ENCODE results near the gene IFI30.
"Not testable (repeated sequence)": the region's sequence is repeated elsewhere in the genome, so short reads cannot be mapped to it uniquely, and the experiment has no call there.

The IFI30 gene

DNA sequence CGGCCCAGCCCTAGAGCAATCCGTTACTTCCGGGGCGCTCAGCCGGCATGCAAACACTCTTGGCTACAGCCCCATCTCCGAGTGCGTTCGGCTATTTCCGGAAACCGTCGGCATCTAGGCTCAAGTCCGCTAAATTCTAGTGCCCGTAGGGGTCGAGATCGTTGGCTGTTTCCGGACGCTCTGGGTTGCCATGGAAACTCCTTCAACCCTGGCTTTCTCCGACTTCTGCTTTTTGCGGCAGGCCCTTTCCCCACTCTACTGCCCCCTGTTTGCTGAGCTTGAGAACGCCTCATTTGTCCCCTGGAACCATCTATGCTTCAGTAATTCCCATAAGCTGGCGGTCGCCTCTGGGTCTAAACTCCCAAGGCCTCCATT, 21.2 kb upstream of the IFI30 start:
- FAIRE-seq (no peak), DNase-seq (ENCODE audit: insufficient read length, low spot score) (peak; percentile 100)

DNA sequence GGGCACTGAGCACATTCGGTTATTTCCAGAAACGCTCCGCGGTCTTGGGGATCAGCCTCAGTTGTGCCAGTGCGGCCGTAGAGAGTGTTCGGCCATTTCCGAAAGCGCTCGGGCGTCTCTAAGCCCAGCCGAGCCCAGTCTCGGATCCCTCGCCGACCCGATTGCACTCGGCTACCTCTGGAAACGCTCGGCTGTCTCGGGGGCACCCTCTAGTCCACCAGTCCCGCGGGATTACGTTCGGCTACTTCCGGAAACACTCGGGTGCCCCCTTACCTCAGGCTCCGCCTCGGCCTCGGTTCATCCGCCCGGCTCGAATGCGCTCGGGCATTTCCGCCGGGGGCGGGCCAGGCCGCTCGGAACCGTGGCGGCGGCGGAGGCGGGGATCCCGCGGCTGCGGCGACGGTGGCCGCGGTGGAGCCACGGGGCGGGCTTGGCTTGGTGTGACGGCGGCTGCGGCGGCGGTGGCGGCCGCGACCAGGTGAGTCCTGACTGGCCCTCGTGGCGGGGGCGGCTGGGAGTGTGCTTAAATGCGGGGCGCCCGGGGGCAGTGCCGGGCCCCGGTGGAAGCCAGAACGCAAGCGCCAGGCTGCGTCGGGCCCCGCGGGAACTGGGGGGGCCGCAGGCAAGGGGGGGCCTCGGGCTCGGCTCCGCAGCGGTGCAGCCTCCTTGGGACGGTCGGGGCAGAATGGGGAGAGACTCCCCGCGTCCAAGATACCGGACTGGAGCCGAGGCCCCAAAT, 20.6 kb upstream of the IFI30 start, which contains the start of gene PIK3R2:
Gene PIK3R2, plus strand, starts transcription at position 347 of the 739 bp plus-strand sequence. CDS start 2,717 bp downstream, outside the sequence.
- peak; percentile 99 for FAIRE-seq
- DNase-seq (ENCODE audit: insufficient read length, low spot score), result peak; percentile 99

DNA sequence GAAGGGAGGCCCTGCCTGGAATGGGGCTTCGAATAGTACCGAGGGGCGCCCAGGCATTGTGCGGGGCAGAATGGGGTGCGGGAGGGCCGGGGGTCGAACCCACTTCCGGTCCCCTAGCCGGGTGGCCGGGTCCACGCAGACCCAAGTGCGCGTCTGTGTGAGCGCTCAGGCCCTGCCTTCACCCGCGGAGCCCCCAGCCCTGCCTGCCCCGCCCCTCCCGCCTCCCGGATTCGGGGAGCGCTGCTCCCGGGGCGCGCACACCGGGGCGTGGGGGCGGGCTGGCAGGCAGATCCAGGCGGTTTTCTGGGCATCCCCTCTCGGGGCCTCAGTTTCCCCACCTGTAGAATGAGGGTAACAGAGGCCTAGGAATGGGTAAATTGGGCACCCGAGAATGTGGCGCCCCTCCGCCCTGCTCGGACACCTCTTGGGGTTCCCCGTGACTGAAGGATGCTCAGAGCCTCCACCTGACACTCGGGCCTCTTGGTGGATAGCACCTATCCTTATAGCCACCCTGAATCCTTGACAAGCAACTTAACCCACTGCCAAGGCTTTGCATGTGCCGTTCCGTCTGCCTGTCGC, 20.0 kb upstream of the IFI30 start:
- FAIRE-seq (no peak), DNase-seq (ENCODE audit: insufficient read length, low spot score) (no peak)

DNA sequence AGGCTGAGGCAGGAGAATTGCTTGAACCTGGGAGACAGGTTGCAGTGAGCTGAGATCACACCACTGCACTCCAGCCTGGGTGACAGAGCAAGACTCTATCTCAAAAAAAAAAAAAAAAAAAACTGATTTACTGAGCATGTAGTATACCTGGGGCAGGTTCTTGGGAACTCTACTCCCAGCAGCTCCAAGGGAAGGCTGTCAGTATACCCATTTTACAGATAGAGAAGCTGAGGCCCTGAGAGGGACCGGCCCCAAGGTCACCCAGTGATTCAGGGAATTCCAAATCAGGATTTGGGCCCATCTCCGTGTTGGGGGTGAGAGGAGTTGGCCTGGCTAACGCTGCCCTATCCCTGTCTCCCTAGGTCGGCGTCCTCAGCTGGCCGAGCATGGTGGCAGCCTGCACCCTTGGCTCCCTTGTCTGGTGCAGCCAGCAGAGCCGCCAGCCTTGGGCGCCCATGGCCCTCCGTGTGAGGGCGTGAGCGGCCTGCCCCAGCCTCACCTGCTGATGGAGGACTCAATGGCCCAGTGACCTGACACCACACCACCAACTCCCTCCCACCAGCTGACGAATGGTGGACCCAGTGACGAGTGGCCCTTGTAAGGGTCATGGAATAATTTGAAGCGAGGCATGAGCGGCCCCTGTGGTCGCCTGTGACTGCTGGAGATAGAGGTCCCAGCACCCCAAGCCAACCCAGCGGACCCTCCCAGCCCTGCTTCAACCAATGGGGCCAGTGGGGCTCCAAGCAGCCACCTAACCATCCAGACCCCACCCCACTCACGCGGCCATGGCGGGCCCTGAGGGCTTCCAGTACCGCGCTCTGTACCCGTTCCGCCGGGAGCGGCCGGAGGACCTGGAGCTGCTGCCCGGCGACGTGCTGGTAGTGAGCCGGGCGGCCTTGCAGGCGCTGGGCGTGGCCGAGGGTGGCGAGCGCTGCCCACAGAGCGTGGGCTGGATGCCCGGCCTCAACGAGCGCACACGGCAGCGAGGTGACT, 18.2 kb upstream of the IFI30 start:
- no peak for FAIRE-seq
- DNase-seq (ENCODE audit: insufficient read length, low spot score), result no peak

DNA sequence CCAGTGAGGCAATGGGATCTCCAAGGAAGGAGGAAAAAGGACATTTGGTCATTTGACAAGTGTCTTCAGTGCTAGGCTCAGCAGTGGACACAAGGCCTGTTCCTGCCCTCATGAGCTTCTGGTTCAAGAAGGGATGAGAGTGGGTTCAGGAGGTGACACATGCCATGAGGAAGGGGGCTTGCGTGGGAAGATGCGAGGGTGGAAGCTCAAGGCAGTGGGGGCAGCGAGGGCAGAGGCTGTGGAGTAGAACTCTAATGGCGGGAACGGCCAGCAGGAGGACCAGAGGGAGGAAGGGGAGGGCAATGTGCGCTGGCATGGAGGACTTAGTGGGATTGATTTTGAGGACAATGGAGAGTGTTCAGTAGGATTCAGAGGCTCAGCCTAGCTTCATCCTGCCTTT, 17.3 kb upstream of the IFI30 start:
- DNase-seq (ENCODE audit: insufficient read length, low spot score), result no peak
- no peak for FAIRE-seq

DNA sequence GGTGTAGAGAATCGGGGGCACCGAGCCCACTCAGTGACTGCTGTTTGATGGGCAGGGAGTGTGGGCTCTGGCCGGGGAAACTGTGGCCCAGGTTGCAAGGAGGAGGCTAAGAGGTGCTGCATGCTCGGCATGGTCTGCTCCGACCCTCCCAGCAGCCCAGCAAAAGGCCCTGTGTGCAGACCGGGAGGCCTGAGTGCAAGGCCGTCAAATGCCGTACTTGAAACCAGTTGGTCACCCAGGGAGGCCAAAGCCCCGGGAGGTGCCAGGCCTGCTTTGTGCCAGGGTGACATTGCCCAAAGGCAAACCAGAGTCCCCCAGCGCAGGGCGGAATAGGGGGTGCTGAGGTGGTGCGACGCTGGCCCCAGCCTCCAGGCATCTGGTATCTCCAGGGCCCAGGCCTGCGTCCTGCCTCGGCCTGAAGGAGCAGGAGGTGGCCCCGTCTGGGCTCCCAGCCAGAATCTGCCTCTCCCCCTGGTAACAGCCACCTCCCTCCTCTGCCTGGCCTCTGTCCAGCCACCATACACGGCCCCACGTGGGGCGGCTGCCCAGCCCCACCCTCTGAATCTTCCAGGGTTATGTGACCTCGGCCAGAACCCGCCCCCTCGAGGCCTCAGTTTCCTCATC, 16.7 kb upstream of the IFI30 start:
- FAIRE-seq (no peak), DNase-seq (ENCODE audit: insufficient read length, low spot score) (no peak)

DNA sequence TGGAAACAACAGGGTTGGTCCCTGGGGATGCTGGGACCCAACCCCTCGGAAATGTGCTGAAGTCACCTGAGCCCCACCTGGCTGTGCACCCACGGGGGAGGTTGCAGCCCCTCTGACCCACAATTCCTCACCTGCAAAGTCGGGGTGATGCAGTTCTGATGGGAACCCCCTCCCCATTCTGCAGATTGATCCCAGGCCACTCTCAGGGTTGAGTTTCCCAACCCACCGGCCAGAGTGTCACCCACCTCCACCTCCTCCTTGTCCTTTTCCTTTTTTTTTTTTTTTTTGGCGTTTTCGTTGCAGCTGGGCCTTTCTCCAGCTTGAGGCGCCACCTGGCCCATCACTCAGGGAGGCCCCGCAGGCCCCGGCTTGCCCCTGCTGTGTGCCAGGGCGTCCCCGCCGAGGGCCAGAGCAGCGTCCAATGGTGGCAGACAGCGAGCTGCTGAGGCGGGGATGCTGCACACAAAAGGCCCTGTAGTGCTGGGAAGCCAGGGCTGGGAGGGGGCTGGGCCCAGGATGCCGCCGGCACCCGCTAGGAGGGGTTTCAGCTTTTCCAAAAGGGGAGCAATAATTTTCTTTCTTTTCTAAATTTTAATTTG, 16.0 kb upstream of the IFI30 start:
- DNase-seq (ENCODE audit: insufficient read length, low spot score), result no peak

DNA sequence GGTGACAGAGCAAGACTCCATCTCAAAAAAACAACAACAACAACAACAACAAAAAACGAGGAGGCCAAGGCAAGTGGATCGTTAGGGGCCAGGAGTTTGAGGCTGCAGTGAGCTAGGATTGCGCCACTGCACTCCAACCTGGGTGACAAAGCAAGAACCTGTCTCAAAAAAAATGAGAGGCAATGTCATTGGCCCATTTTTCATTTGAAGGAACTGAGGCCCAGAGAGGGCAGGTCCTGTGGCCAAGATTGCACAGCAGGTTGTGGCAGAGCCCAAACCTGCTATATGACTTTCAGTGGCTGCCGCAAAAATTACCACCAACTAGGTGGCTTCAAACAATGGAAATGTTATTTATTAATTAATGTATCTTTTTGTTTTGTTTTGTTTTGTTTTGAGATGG, 15.1 kb upstream of the IFI30 start:
- FAIRE-seq (no peak), DNase-seq (ENCODE audit: insufficient read length, low spot score) (no peak)

More for the DNA sequence above, 16.0 kb upstream of the IFI30 start:
- FAIRE-seq, result no peak

DNA sequence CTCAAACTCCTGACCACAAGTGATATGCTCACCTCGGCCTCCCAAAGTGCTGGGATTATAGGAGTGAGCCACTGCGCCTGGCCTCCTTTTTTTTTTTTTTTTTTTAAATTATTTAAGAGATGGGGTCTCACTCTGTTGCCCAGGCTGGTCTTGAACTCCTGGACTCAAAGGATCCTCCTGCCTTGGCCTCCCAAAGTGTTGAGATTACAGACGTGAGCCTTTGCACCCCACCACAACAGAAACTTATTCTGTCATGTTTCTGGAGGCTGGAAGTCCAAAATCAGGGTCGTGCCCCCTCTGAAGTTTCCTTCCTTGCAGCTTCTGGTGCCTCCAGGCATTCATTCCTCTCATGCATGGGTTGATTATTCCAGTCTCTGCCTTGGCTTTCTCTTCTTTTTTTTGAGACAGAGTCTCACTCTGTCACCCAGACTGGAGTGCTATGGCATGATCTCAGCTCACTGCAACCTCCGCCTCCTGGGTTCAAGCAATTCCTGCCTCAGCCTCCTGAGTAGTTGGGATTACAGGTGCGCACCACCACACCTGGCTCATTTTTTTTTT, 14.5 kb upstream of the IFI30 start:
- DNase-seq (ENCODE audit: insufficient read length, low spot score); FAIRE-seq: not testable (repeated sequence)

DNA sequence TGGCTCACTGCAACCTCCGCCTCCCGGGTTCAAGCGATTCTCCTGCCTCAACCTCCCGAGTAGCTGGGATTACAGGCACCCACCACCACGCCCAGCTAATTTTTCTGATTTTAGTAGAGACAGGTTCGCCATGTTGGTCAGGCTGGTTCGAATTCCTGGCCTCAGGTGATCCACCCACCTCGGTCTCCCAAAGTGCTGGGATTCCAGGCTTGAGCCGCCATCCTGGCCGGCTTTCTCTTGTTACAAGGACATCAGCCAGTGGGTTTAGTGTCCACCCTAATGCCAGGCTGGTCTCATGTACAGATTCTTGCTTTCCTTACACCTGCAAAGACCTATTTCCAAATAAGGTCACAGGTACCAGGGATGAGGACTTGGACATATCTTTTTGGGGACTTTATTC, 13.8 kb upstream of the IFI30 start:
- FAIRE-seq, result no peak
- no peak for DNase-seq (ENCODE audit: insufficient read length, low spot score)

DNA sequence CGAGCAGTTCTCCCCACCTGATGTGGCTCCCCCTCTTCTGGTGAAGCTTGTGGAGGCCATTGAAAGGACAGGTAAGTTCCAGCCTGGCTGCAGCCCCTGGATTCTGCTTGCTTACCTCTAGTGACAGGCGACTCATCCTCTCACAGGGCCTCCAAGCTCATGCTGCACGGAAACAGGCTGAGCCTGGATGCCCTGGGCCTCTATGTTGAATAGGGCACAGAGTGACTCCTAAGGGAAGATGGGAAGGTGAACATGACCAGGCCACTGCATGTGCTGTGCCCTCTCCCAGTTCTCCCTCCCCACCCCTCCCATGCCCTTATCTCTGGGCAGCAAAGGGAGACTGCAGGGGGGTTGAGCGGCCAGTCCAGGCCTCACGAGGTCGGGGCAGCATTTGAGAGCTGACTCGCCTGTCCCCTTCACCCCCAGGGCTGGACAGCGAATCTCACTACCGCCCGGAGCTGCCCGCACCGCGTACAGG, 13.1 kb upstream of the IFI30 start:
- no peak for FAIRE-seq
- DNase-seq (ENCODE audit: insufficient read length, low spot score), result no peak

DNA sequence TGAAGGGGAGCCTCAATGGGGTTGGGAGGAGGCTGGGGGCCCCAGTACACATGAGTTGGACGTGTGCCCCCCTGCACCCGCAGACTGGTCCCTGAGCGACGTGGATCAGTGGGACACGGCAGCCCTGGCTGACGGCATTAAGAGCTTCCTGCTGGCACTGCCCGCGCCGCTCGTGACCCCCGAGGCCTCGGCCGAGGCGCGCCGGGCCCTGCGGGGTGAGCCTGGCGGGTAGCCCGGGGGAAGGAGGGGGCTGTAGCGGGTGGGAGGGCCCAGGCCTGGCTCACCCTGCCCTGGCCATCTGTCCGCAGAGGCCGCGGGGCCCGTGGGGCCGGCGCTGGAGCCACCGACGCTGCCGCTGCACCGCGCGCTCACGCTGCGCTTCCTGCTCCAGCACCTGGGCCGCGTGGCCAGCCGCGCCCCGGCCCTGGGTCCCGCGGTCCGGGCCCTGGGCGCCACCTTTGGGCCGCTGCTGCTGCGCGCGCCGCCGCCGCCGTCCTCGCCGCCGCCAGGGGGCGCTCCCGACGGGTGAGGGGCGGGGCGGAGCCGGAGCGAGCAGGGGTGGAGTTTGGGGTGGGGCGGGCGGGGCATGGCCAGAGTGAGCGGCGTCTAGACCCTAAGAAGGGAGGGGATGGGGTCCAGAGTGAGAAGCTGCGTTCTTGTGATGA, 12.5 kb upstream of the IFI30 start:
- peak; percentile 70 for FAIRE-seq
- peak; percentile 96 for DNase-seq (ENCODE audit: insufficient read length, low spot score)

DNA sequence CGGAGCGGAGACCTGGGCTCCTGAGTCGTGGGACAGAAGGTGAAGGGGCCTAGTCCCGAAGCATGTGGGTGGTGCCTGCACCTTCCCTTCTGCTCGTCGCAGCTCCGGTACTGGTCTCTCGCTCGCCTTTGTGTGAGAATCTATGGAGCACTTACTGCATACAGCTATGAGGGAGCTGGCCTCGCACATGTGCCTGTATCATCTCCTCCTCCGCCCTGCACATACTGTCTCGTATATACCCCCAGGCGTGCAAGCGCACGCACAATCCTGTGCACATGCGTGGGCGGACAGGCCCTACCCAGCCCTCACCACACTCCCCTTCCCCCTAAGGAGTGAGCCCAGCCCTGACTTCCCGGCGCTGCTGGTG, 12.0 kb upstream of the IFI30 start:
- DNase-seq (ENCODE audit: insufficient read length, low spot score) (no peak), FAIRE-seq (no peak)

DNA sequence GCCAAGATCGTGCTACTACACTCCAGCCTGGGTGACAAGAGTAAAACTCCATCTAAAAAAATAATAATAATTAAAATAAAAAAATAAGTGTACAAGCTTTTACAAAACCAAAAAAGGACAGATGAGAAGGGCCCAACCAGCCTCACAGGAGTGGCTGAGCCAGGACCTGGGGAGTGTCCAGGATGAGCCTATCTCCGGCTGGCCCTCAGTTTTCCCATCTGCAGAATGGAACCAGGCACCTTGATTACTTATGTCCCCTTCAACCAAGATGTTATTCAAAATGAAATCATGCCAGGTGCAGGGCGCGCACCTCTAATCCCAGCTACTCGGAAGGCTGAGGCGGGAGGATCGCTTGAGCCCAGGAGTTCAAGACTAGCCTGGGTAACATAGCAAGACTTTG, 9.5 kb upstream of the IFI30 start:
- FAIRE-seq, result no peak
- DNase-seq (ENCODE audit: insufficient read length, low spot score), result no peak

DNA sequence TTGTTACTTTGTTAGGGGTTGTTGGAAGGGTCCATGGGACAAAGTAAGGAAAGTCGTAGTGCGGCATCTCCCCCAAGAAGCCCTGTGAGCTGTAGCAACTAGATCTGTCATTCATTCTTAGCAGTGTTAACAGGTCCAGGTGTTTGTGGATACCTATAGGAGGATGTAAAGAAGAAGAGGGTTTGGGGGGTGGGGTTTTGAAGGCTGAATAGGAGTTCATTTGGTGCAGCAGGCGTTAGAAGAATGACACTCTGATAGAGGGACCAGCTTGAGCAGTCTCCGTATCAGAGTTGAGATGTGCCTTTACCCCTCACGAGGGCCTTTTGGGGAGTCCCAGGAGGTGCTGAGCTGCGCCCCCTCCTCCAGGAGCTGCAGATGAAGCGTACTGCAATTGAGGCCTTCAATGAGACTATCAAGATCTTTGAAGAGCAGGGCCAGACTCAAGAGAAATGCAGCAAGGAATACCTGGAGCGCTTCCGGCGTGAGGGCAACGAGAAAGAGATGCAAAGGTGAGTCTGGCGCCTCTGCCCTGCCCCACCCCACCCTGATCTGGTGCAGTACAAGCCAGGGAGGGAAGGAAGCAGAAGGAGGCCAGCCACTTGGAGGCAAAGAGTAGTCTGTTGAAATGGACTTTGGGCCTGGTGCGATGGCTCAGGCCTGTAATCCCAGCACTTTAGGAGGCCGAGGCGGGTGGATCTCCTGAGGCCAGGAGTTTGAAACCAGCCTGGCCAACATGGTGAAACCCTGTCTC, 7.6 kb upstream of the IFI30 start:
- DNase-seq (ENCODE audit: insufficient read length, low spot score) (no peak), FAIRE-seq (no peak)

DNA sequence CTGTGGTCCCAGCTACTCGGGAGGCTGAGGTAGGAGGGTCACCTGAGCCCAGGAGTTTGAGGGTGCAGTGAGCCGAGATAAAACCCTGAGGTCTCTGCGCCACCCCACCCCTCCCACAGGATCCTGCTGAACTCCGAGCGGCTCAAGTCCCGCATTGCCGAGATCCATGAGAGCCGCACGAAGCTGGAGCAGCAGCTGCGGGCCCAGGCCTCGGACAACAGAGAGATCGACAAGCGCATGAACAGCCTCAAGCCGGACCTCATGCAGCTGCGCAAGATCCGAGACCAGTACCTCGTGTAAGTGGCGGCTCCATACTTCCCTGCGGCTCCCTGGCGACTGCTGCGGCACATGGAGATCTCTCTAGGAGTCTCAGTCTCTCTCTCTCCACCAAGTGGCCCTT, 6.6 kb upstream of the IFI30 start:
- FAIRE-seq, result no peak
- DNase-seq (ENCODE audit: insufficient read length, low spot score), result no peak

DNA sequence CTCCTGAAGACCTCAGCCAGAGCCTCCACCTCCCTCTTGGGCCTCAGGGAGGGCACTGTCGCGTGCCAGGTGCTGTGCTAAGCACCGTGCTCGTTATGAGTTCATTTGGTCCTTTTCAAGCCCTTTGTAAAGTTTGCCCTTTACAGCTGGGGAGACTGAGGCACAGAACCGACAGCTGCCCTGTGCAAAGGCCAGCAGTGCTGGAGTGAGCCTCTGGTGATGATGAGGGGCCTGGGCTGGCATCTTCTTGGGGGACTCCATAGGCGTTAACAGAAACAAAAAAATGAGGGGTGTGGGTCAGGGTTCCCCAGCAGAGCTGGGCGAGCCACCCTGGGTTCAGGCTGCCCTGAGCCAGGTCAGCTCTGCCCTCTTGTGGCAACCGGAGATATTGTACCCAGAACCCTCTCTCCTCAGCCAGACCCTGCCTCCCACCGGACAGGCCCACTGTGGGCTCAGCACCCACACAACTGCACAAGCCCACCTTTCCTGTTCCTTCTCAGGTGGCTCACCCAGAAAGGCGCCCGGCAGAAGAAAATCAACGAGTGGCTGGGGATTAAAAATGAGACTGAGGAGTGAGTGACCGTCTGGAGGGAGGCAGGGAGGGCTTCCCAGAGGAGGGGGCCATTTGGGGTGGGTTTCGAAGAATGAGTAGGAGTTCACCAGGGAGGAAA, 5.5 kb upstream of the IFI30 start:
- FAIRE-seq, result peak; percentile 81

DNA sequence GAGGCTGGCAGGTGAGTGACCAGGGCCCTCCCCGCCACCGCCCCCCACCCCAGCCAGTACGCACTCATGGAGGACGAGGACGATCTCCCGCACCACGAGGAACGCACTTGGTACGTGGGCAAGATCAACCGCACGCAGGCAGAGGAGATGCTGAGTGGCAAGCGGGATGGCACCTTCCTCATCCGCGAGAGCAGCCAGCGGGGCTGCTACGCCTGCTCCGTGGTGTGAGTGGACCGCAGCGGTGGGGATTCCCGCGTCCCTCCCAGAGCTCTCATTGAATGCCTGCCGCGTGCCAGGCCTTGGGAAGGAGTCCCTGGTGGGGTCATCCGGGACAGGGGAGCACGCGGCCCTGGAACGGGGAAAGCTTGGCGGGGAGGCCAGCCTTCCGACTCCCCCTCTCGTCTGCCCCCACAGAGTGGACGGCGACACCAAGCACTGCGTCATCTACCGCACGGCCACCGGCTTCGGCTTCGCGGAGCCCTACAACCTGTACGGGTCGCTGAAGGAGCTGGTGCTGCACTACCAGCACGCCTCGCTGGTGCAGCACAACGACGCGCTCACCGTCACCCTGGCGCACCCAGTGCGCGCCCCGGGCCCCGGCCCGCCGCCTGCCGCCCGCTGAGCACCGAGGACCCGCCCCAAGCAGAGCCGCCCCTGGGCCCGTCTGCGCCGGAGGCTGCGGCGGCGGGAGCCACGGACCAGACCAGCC, 4.8 kb upstream of the IFI30 start:
- DNase-seq (ENCODE audit: insufficient read length, low spot score) (no peak), FAIRE-seq (no peak)

More for the DNA sequence above, 5.5 kb upstream of the IFI30 start:
- DNase-seq (ENCODE audit: insufficient read length, low spot score), result peak; percentile 95

Measured in GM19239 (cell line).